AG04449 (cell line): ENCODE data around the gene ARHGAP26.

ENCODE experiments used
- CTCF ChIA-PET: fragments of 350-600 bp; formaldehyde crosslinking; extraction: SDS; loops from one replicate; lab custom pipeline; 2021; ENCODE audit warnings: antibody characterized with exemption; lab: Yijun Ruan, JAX
- POLR2A ChIA-PET: fragments of 400-600, 350-600 bp; formaldehyde crosslinking; extraction: SDS; loops from one replicate; lab custom pipeline; 2020; ENCODE audit warnings: antibody characterized with exemption, inconsistent platforms; lab: Yijun Ruan, JAX
- DNase-seq: peaks from one replicate; pipeline ENCODE4 v3.0.0-alpha.2; 2010; ENCODE audit warnings: low read depth, low spot score
- H3K4me3 ChIP-seq: 2 replicates; pipeline ENCODE4 v1.5.1; 2011; ENCODE audit warnings: low read depth, mild to moderate bottlenecking, control low read depth, low read length
- CTCF ChIP-seq: IDR thresholded peaks from one replicate; pipeline ENCODE4 v1.5.1; 2011; ENCODE audit warnings: mild to moderate bottlenecking, moderate library complexity, low read length, control low read depth, inconsistent platforms; ENCODE audit not compliant: insufficient read depth; ENCODE audit errors: missing control alignments

Gene ARHGAP26

GRCh38 chr5:142869886-142870285 lies 99.7 kb downstream of the ARHGAP26 start:
- CTCF ChIA-PET = interaction anchor here (1.1 to 27.9 kb wide), 5 partner anchors 10 to 215 kb away, joined by 4 to 2759 read pairs (median 10); no protein-coding TSS in a partner anchor
- H3K4me3 ChIP-seq = no peak overlapping the region
- POLR2A ChIA-PET = no interaction called here
- no peak for DNase-seq
- no peak for TF ChIP-seq CTCF

- DNase-seq = no peak
- no peak overlapping the region for H3K4me3 ChIP-seq
- POLR2A ChIA-PET = no interaction called here
- CTCF ChIA-PET = interaction anchor here (1.1 to 27.9 kb wide), 6 partner anchors 11 to 215 kb away, joined by 4 to 2759 read pairs (median 7); no protein-coding TSS in a partner anchor
- no peak for TF ChIP-seq CTCF
Measured at GRCh38 chr5:142870532-142871362, 100.6 kb downstream of the ARHGAP26 start.

- ChIA-PET POLR2A (no interaction called here), CTCF (interaction anchor here (1.1 to 27.9 kb wide), 5 partner anchors 12 to 161 kb away, joined by 4 to 2759 read pairs (median 10); no protein-coding TSS in a partner anchor)
- no peak overlapping the region for H3K4me3 ChIP-seq
- no peak for DNase-seq
- TF ChIP-seq CTCF = no peak
Measured at GRCh38 chr5:142871363-142872193, 101.4 kb downstream of the ARHGAP26 start.

GRCh38 chr5:142872217-142872616 lies 102.0 kb downstream of the ARHGAP26 start:
- DNase-seq = no peak
- no peak for TF ChIP-seq CTCF
- no peak overlapping the region for H3K4me3 ChIP-seq
- POLR2A ChIA-PET = no interaction called here
- CTCF ChIA-PET = interaction anchor here (1.1 to 27.9 kb wide), 4 partner anchors 13 to 162 kb away, joined by 4 to 2759 read pairs (median 116); partner anchors contain the start of gene ARHGAP26

- no peak for TF ChIP-seq CTCF
- DNase-seq = no peak
- POLR2A ChIA-PET = no interaction called here
Measured at GRCh38 chr5:142872795-142873194, 102.6 kb downstream of the ARHGAP26 start.

More at GRCh38 chr5:142872795-142873194, 102.6 kb downstream of the ARHGAP26 start:
- CTCF ChIA-PET = interaction anchor here (1.1 to 27.9 kb wide), 4 partner anchors 13 to 162 kb away, joined by 4 to 2759 read pairs (median 116); partner anchors contain the start of gene ARHGAP26
- H3K4me3 ChIP-seq = no peak overlapping the region
